ENCODE results near the gene LIN37. TPM values are rescaled to one million over a fixed set of nuclear protein-coding genes. Genes with fewer than 3 reads are reported as not detected.

The LIN37 gene
- total RNA-seq, 1 experiment from 2014 or later: 5.9 TPM

DNA sequence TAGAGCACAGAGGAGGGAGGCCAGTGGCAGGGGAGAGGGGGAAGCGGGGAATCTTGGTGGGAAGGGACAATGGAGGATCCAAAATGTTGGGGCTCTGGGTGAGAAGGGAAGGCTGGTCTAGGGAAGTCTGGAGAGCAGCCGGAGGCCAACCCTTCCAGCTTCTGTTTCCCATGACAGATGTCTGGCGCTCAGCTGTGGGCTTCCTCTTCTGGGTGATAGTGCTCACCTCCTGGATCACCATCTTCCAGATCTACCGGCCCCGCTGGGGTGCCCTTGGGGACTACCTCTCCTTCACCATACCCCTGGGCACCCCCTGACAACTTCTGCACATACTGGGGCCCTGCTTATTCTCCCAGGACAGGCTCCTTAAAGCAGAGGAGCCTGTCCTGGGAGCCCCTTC lies 1.8 kb upstream of the LIN37 start:
- Histone ChIP-seq H2BK120ac (ENCODE audit: low read depth, low read length, poor library complexity, severe bottlenecking) (no peak overlapping the region), H4K8ac (replicated peaks; ENCODE audit: insufficient read length, low read depth, low read length) (no peak overlapping the region), H3K23ac (ENCODE audit: insufficient read length, low read depth, low read length) (no peak overlapping the region), H2AK5ac (ENCODE audit: insufficient read length, low read length) (no peak overlapping the region), H3K27me3 (ENCODE audit: insufficient read depth, low read length) (no peaks in the 10 kb centered on the region), H3K56ac (ENCODE audit: insufficient read length, low read depth, low read length) (no peak overlapping the region), H2BK5ac (ENCODE audit: insufficient read length, low read length) (no peak overlapping the region), H3K18ac (ENCODE audit: insufficient read length, low read depth, low read length) (no peak overlapping the region), H3K14ac (ENCODE audit: insufficient read depth, low read length) (no peak overlapping the region), H4K91ac (ENCODE audit: insufficient read length, low read depth, low read length) (no peak overlapping the region), H3K4ac (ENCODE audit: low read depth, low read length) (no peak overlapping the region), H3K4me1 (ENCODE audit: insufficient read depth, low read length) (peaks cover 4% of the 10 kb centered on the region; the same call in 1 of the 2 replicates), H2BK20ac (ENCODE audit: low read depth, low read length, poor library complexity, severe bottlenecking) (no peak overlapping the region), H3K9me3 (ENCODE audit: control insufficient read depth, low read depth, low read length) (no peaks in the 10 kb centered on the region), H3K27ac (ENCODE audit: insufficient read length, low read depth, low read length) (no peak overlapping the region), H2AFZ (ENCODE audit: low read length) (no peak overlapping the region), H3K9ac (ENCODE audit: extremely low read depth, insufficient read length, low read length) (peak overlapping the region; percentile 51), H2BK12ac (ENCODE audit: insufficient read length, low read depth, low read length) (no peak overlapping the region), H3K79me1 (ENCODE audit: insufficient read depth, low read depth, low read length, poor library complexity, severe bottlenecking) (peaks cover 3% of the 10 kb centered on the region), H2BK15ac (ENCODE audit: low read depth, low read length) (no peak overlapping the region), H3K4me2 (ENCODE audit: insufficient read depth, insufficient read length, low read length) (peak overlapping the region; percentile 95), H3K23me2 (ENCODE audit: insufficient read length, low read depth, low read length, poor library complexity, severe bottlenecking) (peaks cover 16% of the 10 kb centered on the region), H4K5ac (ENCODE audit: insufficient read length, low read depth, low read length) (no peak overlapping the region), H4K20me1 (ENCODE audit: control insufficient read depth, insufficient read depth, insufficient read length) (no peaks in the 10 kb centered on the region), H3T11ph (ENCODE audit: low read length) (no peak overlapping the region), H3K79me2 (ENCODE audit: insufficient read depth, low read length) (no peaks in the 10 kb centered on the region)
- no peaks in the 10 kb centered on the region for H3K27me3 Mint-ChIP-seq (ENCODE audit: low read depth)
- H3K4me1 Mint-ChIP-seq: peaks cover 20 to 38% of the 10 kb centered on the region in 2 experiments
- peak overlapping the region; percentile 100; a peak in 3 of 7 replicates for H3K27ac Mint-ChIP-seq
- TF ChIP-seq, protein P1, sequence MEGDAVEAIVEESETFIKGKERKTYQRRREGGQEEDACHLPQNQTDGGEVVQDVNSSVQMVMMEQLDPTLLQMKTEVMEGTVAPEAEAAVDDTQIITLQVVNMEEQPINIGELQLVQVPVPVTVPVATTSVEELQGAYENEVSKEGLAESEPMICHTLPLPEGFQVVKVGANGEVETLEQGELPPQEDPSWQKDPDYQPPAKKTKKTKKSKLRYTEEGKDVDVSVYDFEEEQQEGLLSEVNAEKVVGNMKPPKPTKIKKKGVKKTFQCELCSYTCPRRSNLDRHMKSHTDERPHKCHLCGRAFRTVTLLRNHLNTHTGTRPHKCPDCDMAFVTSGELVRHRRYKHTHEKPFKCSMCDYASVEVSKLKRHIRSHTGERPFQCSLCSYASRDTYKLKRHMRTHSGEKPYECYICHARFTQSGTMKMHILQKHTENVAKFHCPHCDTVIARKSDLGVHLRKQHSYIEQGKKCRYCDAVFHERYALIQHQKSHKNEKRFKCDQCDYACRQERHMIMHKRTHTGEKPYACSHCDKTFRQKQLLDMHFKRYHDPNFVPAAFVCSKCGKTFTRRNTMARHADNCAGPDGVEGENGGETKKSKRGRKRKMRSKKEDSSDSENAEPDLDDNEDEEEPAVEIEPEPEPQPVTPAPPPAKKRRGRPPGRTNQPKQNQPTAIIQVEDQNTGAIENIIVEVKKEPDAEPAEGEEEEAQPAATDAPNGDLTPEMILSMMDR (conservative IDR thresholded peaks at IDR 0.05): no peak
- peaks cover 3 to 17% (median 5%) of the 10 kb centered on the region in 3 experiments; a peak in 4 of 7 replicates for H3K36me3 Mint-ChIP-seq (ENCODE audit: insufficient read depth in 1 of 3, low read depth in 3 of 3)
- no peaks in the 10 kb centered on the region for H3K9me3 Mint-ChIP-seq
- WGBS (ENCODE audit: extremely low coverage, insufficient read length, low lambda C conversion rate): no CpG with 5 or more reads among the region's 5 CpGs
- DNase-seq: no peak
- peak overlapping the region; percentile 96 for H3K4me3 Mint-ChIP-seq

Measured in H9 (cell line).